Measurements from ENCODE around the gene FLII. TPM values are rescaled to one million over a fixed set of nuclear protein-coding genes. Genes with fewer than 3 reads are reported as not detected.

Gene FLII
- total RNA-seq, 1 experiment from 2014 or later = 343 TPM

DNA sequence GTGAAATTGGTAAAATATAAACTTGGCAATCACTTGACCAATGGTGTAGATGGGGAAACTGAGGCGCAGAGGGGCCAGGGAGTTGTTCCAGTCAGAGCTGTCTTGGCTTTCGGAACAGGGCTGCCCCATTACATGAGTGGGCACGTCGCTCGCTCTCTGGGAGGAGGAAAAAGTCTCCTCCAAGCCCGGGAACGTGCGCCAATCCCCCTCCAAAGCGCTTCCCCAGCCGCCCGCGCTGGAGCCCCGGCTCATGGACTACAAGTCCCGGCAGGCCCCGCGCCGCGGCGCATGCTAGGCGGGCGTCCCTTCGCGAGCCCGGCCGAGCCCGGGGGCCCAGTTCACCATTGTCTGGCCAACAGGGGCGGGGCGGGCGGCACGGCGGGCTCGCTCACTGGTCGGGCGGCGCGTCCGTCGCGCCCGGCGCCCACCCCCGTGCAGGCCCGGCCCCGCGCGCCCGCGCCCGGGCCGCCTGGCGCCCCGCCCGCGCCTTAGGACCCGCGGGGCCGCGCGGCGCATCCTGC is 33.4 kb downstream of the FLII start, which contains the start of gene LLGL1:
Gene LLGL1, plus strand, starts transcription at position 515 of the 521 bp plus-strand sequence. CDS start 48 bp downstream, outside the sequence.
- no peaks in the 10 kb centered on the region for H3K27me3 ChIP-seq (replicated peaks; ENCODE audit: control insufficient read depth, insufficient read depth, low read length)
- Mint-ChIP-seq H3K27ac (ENCODE audit: unreplicated experiment) (peak within 1 kb of the TSS; percentile 93), H3K4me1 (ENCODE audit: low read depth, unreplicated experiment) (peaks cover 21% of the 10 kb centered on the region), H3K36me3 (ENCODE audit: insufficient read depth, unreplicated experiment) (peaks cover 6% of the 10 kb centered on the region), H3K9me3 (ENCODE audit: unreplicated experiment) (no peaks in the 10 kb centered on the region), H3K27me3 (ENCODE audit: insufficient read depth, unreplicated experiment) (no peaks in the 10 kb centered on the region), H3K4me3 (ENCODE audit: unreplicated experiment) (peak within 1 kb of the TSS; percentile 99)
- no peaks in the 10 kb centered on the region for H3K9me3 ChIP-seq
- ChIA-PET CTCF (no interaction called here), POLR2A (no interaction called here)
- intact Hi-C loops (cut with micrococcal nuclease; ENCODE audit: unreplicated experiment) = loop anchor here (2.0 kb wide), 1 partner anchor 42 kb away; the partner anchor contains the start of gene ALKBH5
- no TSS peak for BruUV-seq (replicated peaks)
- H3K4me1 ChIP-seq = peaks cover 21% of the 10 kb centered on the region
- H3K4me3 ChIP-seq (ENCODE audit: low read depth, low read length) = peak within 1 kb of the TSS; percentile 87
- TF ChIP-seq, protein P1, sequence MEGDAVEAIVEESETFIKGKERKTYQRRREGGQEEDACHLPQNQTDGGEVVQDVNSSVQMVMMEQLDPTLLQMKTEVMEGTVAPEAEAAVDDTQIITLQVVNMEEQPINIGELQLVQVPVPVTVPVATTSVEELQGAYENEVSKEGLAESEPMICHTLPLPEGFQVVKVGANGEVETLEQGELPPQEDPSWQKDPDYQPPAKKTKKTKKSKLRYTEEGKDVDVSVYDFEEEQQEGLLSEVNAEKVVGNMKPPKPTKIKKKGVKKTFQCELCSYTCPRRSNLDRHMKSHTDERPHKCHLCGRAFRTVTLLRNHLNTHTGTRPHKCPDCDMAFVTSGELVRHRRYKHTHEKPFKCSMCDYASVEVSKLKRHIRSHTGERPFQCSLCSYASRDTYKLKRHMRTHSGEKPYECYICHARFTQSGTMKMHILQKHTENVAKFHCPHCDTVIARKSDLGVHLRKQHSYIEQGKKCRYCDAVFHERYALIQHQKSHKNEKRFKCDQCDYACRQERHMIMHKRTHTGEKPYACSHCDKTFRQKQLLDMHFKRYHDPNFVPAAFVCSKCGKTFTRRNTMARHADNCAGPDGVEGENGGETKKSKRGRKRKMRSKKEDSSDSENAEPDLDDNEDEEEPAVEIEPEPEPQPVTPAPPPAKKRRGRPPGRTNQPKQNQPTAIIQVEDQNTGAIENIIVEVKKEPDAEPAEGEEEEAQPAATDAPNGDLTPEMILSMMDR (IDR thresholded peaks at IDR 0.05; ENCODE audit: insufficient read depth in 1 of 2, low read depth in 1 of 2, low read length in 1 of 2, severe bottlenecking in 1 of 2, unreplicated experiment in 1 of 2) = no peak
- no peaks in the 10 kb centered on the region for H3K36me3 ChIP-seq (ENCODE audit: control insufficient read depth, insufficient read depth, low read length)
- peak; percentile 96 to 99 for DNase-seq

- no peaks in the 10 kb centered on the region for H3K9me3 Mint-ChIP-seq (ENCODE audit: unreplicated experiment)
- BruUV-seq (replicated peaks) = no TSS peak
- ChIA-PET CTCF (no interaction called here), POLR2A (interaction anchor here (0.6 kb wide), 2 partner anchors 47 to 140 kb away, joined by 3 to 4 read pairs; no protein-coding TSS in a partner anchor)
- TF ChIP-seq, protein P1 (IDR thresholded peaks at IDR 0.05; ENCODE audit: insufficient read depth in 1 of 2, low read depth in 1 of 2, low read length in 1 of 2, severe bottlenecking in 1 of 2, unreplicated experiment in 1 of 2) = no peak
- no peaks in the 10 kb centered on the region for H3K27me3 Mint-ChIP-seq (ENCODE audit: insufficient read depth, unreplicated experiment)
- Histone ChIP-seq H3K4me3 (ENCODE audit: low read depth, low read length) (peak overlapping the region; percentile 32), H3K27me3 (replicated peaks; ENCODE audit: control insufficient read depth, insufficient read depth, low read length) (no peaks in the 10 kb centered on the region), H3K36me3 (ENCODE audit: control insufficient read depth, insufficient read depth, low read length) (no peaks in the 10 kb centered on the region), H3K9me3 (no peaks in the 10 kb centered on the region), H3K4me1 (peaks cover 21% of the 10 kb centered on the region)
- H3K4me3 Mint-ChIP-seq (ENCODE audit: unreplicated experiment) = peak overlapping the region; percentile 99
- H3K27ac Mint-ChIP-seq (ENCODE audit: unreplicated experiment) = peak overlapping the region; percentile 80
- H3K36me3 Mint-ChIP-seq (ENCODE audit: insufficient read depth, unreplicated experiment) = peaks cover 6% of the 10 kb centered on the region
- no peak for DNase-seq
- intact Hi-C loops (cut with micrococcal nuclease; ENCODE audit: unreplicated experiment) = loop anchor here (2.0 kb wide), 1 partner anchor 42 kb away; the partner anchor contains the start of gene ALKBH5
- peaks cover 21% of the 10 kb centered on the region for H3K4me1 Mint-ChIP-seq (ENCODE audit: low read depth, unreplicated experiment)
Measured at GRCh38 chr17:18224387-18225120, 34.0 kb downstream of the FLII start.

GRCh38 chr17:18224053-18224386 is 34.5 kb downstream of the FLII start:
- no peak for DNase-seq
- Histone ChIP-seq H3K36me3 (ENCODE audit: control insufficient read depth, insufficient read depth, low read length) (no peaks in the 10 kb centered on the region), H3K9me3 (no peaks in the 10 kb centered on the region), H3K4me3 (ENCODE audit: low read depth, low read length) (no peak overlapping the region), H3K27me3 (replicated peaks; ENCODE audit: control insufficient read depth, insufficient read depth, low read length) (no peaks in the 10 kb centered on the region), H3K4me1 (peaks cover 21% of the 10 kb centered on the region)
- no peak overlapping the region for H3K4me3 Mint-ChIP-seq (ENCODE audit: unreplicated experiment)
- no peaks in the 10 kb centered on the region for H3K9me3 Mint-ChIP-seq (ENCODE audit: unreplicated experiment)
- no peak overlapping the region for H3K27ac Mint-ChIP-seq (ENCODE audit: unreplicated experiment)
- H3K4me1 Mint-ChIP-seq (ENCODE audit: low read depth, unreplicated experiment) = peaks cover 21% of the 10 kb centered on the region
- H3K36me3 Mint-ChIP-seq (ENCODE audit: insufficient read depth, unreplicated experiment) = peaks cover 6% of the 10 kb centered on the region
- CTCF ChIA-PET = no interaction called here
- H3K27me3 Mint-ChIP-seq (ENCODE audit: insufficient read depth, unreplicated experiment) = no peaks in the 10 kb centered on the region
- POLR2A ChIA-PET = interaction anchor here (0.6 kb wide), 2 partner anchors 46 to 140 kb away, joined by 3 to 4 read pairs; no protein-coding TSS in a partner anchor
- BruUV-seq (replicated peaks) = no TSS peak
- intact Hi-C loops (cut with micrococcal nuclease; ENCODE audit: unreplicated experiment) = loop anchor here (2.0 kb wide), 1 partner anchor 41 kb away; the partner anchor contains the start of gene ALKBH5
- TF ChIP-seq, protein P1 (IDR thresholded peaks at IDR 0.05; ENCODE audit: insufficient read depth in 1 of 2, low read depth in 1 of 2, low read length in 1 of 2, severe bottlenecking in 1 of 2, unreplicated experiment in 1 of 2) = no peak
